Measurements from ENCODE around the gene DFFB.

DFFB gene

GRCh38 chr1:3880429-3881192 lies 23.3 kb downstream of the DFFB start:
- no peak overlapping the region for H3K4me3 ChIP-seq (ENCODE audit: low read depth, low read length)
- ChIA-PET POLR2A (no interaction called here), CTCF (no interaction called here)
- TF ChIP-seq ZBTB49 (tag by site-specific recombination; IDR thresholded peaks at IDR 0.05; ENCODE audit: low read depth) (no peak), ZNF501 (tag by site-specific recombination; IDR thresholded peaks at IDR 0.05) (no peak), ZNF157 (tag by site-specific recombination; IDR thresholded peaks at IDR 0.05) (no peak), WT1 (tag by site-specific recombination; IDR thresholded peaks at IDR 0.05) (no peak), ZNF548 (tag by site-specific recombination; IDR thresholded peaks at IDR 0.05) (no peak), ZNF600 (tag by site-specific recombination; IDR thresholded peaks at IDR 0.05) (no peak), KLF17 (tag by site-specific recombination; IDR thresholded peaks at IDR 0.05) (no peak), ZNF76 (tag by site-specific recombination; IDR thresholded peaks at IDR 0.05; ENCODE audit: borderline replicate concordance, low read depth) (no peak)
- no peak overlapping the region for H3K27ac ChIP-seq (ENCODE audit: extremely low read depth, low read depth, low read length)
- H3K9me3 ChIP-seq (ENCODE audit: control insufficient read depth, insufficient read depth, low read depth, low read length): no peaks in the 10 kb centered on the region
- peaks cover 0 to 66% of the 10 kb centered on the region in 2 experiments; a peak in 2 of 3 replicates for H3K36me3 ChIP-seq (ENCODE audit: control insufficient read depth in 2 of 2, insufficient read depth in 1 of 2, low read length in 2 of 2)
- H3K4me1 ChIP-seq (ENCODE audit: control insufficient read depth, insufficient read depth, low read length): no peaks in the 10 kb centered on the region

GRCh38 chr1:3881193-3881480 lies 23.9 kb downstream of the DFFB start:
- H3K4me3 ChIP-seq (ENCODE audit: low read depth, low read length): no peak overlapping the region
- POLR2A ChIA-PET: no interaction called here
- no peaks in the 10 kb centered on the region for H3K9me3 ChIP-seq (ENCODE audit: control insufficient read depth, insufficient read depth, low read depth, low read length)
- TF ChIP-seq ZIC2 (tag by site-specific recombination; IDR thresholded peaks at IDR 0.05) (no peak), ZNF664 (tag by site-specific recombination; IDR thresholded peaks at IDR 0.05) (no peak), ZBTB7A (tag by site-specific recombination; IDR thresholded peaks at IDR 0.05; ENCODE audit: low read depth) (no peak), ZNF776 (tag by site-specific recombination; IDR thresholded peaks at IDR 0.05; ENCODE audit: borderline replicate concordance) (no peak), ZNF214 (tag by site-specific recombination; IDR thresholded peaks at IDR 0.05; ENCODE audit: borderline replicate concordance) (no peak), ZNF311 (tag by site-specific recombination; IDR thresholded peaks at IDR 0.05; ENCODE audit: borderline replicate concordance) (no peak), YY2 (tag by site-specific recombination; IDR thresholded peaks at IDR 0.05) (no peak), ZFP69B (tag by site-specific recombination; IDR thresholded peaks at IDR 0.05) (no peak), ZNF555 (tag by site-specific recombination; conservative IDR thresholded peaks at IDR 0.05) (no peak)
- no peaks in the 10 kb centered on the region for H3K4me1 ChIP-seq (ENCODE audit: control insufficient read depth, insufficient read depth, low read length)
- H3K36me3 ChIP-seq (ENCODE audit: control insufficient read depth in 2 of 2, insufficient read depth in 1 of 2, low read length in 2 of 2): peaks cover 0 to 68% of the 10 kb centered on the region in 2 experiments; a peak in 2 of 3 replicates
- CTCF ChIA-PET: no interaction called here
- no peak overlapping the region for H3K27ac ChIP-seq (ENCODE audit: extremely low read depth, low read depth, low read length)

- Histone ChIP-seq H3K4me3 (ENCODE audit: low read depth, low read length) (no peak overlapping the region), H3K36me3 (ENCODE audit: control insufficient read depth in 2 of 2, insufficient read depth in 1 of 2, low read length in 2 of 2) (peaks cover 0 to 70% of the 10 kb centered on the region in 2 experiments; a peak in 2 of 3 replicates), H3K27ac (ENCODE audit: extremely low read depth, low read depth, low read length) (no peak overlapping the region), H3K4me1 (ENCODE audit: control insufficient read depth, insufficient read depth, low read length) (no peaks in the 10 kb centered on the region), H3K9me3 (ENCODE audit: control insufficient read depth, insufficient read depth, low read depth, low read length) (no peaks in the 10 kb centered on the region)
- ChIA-PET POLR2A (interaction anchor here (0.7 kb wide), 1 partner anchor 326 kb away, joined by 3 read pairs; no protein-coding TSS in a partner anchor), CTCF (no interaction called here)
- peak; percentile 65; the same call in 1 of the 2 replicates for TF ChIP-seq SCRT2 (tag by site-specific recombination; IDR thresholded peaks at IDR 0.05)
- TF ChIP-seq KLF16 (tag by site-specific recombination; IDR thresholded peaks at IDR 0.05): no peak
- no peak for TF ChIP-seq ZNF830 (tag by site-specific recombination; IDR thresholded peaks at IDR 0.05; ENCODE audit: low read depth)
These were observed 26.1 kb downstream of the DFFB start for GRCh38 chr1:3883194-3883925.

All from HEK293 (cell line).